MV-4-11 (cell line): Measurements from ENCODE around the gene DNAAF6.
"Not testable (repeated sequence)": the region's sequence is repeated elsewhere in the genome, so short reads cannot be mapped to it uniquely, and the experiment has no call there.

Source experiments
- DNase-seq: peaks from one replicate; lab custom pipeline; 2025; lab: John Stamatoyannopoulos, UW

DNAAF6 gene

GRCh38 chrX:107205770-107206696, at the start of gene DNAAF6, which contains the start of gene NUP62CL:
DNAAF6 (plus strand) TSS chrX:107206611; CDS start chrX:107212876, 6,265 bp downstream.
NUP62CL (minus strand) TSS chrX:107206433; CDS start chrX:107175146, 31,287 bp downstream.
- peak; percentile 31 for DNase-seq

GRCh38 chrX:107157618-107158017, 48.8 kb upstream of the DNAAF6 start:
- not testable (repeated sequence) for DNase-seq

GRCh38 chrX:107167163-107167921, 39.1 kb upstream of the DNAAF6 start:
- DNase-seq = no peak

- no peak for DNase-seq
Measured at GRCh38 chrX:107168257-107168656, 38.2 kb upstream of the DNAAF6 start.

- no peak for DNase-seq
Measured at GRCh38 chrX:107168712-107169111, 37.7 kb upstream of the DNAAF6 start.

GRCh38 chrX:107171369-107172102, 34.9 kb upstream of the DNAAF6 start:
- no peak for DNase-seq

GRCh38 chrX:107197319-107197718, 9.1 kb upstream of the DNAAF6 start:
- no peak for DNase-seq

DNA sequence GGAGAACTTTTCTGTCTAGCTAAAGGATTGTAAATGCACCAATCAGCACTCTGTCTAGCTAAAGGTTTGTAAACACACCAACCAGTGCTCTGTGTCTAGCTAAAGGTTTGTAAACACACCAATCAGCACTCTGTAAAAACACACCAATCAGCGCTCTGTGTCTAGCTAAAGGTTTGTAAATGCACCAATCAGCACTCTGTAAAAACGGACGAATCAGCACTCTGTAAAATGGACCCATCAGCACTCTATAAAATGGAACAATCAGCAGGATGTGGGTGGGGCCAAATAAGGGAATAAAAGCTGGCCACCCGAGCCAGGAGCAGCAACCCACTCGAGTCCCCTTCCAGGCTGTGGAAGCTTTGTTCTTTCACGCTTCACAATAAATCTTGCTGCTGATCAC, 8.3 kb upstream of the DNAAF6 start:
- DNase-seq = not testable (repeated sequence)

DNA sequence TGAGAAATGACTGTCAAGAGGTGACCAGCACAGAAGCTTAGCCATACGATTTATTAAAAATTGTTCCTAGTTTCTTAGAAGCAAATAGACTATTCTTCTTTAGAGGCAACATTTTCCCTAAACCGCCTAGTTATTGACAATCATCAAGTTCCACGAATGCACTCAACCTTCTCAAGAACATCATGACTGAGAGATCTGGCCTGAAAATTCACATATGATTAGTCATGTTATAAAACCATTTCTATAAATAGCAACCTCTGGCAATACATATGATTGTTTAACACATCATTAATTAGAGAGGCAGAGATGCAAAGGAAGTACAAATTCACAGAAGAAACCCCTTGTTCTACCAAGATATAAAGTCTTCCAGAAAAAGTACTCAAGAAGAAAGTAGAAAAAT, 6.9 kb upstream of the DNAAF6 start:
- no peak for DNase-seq

DNA sequence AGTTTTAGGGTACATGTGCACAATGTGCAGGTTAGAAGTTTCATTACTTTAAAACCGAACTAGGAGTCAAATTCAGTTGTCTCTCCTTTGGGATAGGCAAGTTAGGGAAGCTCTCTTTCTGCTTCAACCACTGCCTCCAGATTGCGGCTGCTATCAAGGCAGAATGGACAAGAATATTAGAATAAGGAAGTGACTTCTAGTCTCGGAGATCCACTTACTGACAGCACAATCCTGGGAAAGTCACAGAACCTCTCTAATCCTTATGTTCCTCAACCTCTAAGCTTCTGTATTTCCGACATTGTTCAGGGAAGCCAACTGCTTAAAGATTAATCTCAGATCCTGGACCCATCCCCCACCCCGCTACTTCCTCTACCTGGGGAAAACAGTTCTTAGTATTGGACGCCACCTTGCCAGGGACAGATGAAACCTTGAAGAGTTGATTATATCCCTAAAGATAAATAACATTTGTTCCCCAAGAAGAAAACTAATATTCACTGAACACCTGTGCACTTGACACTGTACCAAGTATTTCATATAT, 2.3 kb upstream of the DNAAF6 start:
- DNase-seq = no peak

DNA sequence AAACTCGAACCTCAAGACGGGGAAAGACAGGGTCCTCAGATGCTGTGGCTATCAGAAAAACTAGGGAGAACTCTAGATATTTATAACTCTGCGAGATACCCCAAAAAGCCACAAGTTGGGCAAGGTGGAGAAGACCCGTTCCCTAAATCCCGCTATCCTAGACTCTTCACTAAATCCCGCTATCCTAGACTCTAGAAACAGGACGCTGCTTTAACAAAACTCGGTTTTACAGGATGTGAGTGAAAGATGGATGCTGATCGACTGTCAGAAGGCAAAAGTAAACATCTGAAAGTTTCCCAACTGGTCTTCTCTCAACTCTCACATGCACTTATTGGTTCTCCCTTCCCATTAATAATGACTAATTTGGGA, 270 bp downstream of the DNAAF6 start:
- no peak for DNase-seq

- no peak for DNase-seq
Measured at GRCh38 chrX:107207089-107207488, 678 bp downstream of the DNAAF6 start.

GRCh38 chrX:107207943-107208342, 1.5 kb downstream of the DNAAF6 start:
- no peak for DNase-seq

GRCh38 chrX:107213477-107213876, 7.1 kb downstream of the DNAAF6 start:
- no peak for DNase-seq

DNA sequence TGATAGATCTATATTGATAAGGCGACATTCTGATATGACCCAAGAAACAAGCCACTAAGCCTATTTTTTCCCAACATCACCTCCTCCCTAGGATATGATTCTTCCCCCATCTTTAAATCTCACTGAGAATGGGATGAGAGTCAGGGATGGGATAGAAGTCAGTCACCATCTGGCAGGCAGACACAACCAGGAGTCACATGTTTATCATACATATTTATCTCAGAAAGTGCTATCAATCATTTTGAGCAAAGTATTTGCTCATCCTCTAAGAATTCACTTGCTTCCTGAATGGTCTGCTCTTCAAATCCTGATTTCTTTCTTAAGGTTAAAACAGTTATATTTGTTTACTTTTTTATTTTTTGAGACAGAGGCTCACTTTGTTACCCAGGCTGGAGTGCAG, 20.3 kb downstream of the DNAAF6 start:
- DNase-seq = no peak

- peak; percentile 75 for DNase-seq
Measured at GRCh38 chrX:107227780-107228485, 21.5 kb downstream of the DNAAF6 start.

DNA sequence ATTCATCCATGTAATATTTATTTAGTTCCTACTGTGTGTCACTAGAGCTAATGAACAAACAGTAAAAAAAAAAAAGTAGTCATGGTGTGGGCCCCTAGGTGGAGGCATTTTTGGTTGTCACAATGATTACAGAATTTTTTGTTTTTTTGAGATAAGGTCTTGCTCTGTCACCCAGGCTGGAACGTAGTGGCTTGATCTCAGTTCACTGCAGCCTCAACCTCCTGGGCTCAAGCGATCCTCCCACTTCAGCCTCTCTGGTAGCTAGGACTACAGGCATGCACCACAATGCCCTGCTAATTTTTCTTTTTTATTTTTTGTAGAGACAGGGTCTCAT, 22.0 kb downstream of the DNAAF6 start:
- DNase-seq = no peak

DNA sequence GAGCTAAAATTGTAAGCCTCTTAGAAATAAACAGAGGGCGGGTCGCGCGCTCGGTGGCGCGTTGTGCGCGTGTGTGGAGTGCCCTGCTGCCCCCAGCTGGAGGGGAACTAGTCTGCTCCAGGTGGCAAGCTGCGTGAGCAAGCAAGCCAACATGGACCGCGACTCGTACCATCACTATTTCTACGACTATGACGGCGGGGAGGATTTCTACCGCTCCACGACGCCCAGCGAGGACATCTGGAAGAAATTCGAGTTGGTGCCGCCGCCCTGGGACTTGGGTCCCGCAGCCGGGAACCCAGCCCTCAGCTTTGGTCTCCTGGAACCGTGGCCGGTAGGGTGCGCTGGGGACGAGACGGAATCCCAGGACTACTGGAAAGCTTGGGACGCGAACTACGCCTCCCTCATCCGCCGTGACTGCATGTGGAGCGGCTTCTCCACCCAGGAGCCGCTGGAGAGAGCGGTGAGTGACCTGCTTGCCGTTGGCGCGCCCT, 66.1 kb downstream of the DNAAF6 start:
- DNase-seq = no peak

DNA sequence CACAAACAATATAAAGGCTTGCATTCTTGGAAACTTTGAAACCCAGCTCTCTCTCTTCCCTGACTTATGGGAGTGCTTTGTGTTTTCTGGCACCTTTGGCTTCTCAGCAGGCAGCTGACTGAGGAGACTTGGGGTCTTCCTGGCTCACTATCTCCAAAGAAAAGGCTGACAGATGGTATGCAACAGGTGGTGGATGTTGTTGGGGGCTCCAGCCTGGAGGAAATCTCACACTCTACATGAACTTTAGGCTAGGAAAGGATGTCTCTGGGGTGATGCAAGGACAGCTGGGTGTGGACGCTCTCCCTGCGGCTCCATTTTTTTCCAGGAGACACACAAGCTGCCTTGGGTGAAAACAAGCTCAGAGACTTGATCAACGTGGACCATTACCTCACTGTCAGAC, 67.4 kb downstream of the DNAAF6 start:
- DNase-seq = no peak

DNA sequence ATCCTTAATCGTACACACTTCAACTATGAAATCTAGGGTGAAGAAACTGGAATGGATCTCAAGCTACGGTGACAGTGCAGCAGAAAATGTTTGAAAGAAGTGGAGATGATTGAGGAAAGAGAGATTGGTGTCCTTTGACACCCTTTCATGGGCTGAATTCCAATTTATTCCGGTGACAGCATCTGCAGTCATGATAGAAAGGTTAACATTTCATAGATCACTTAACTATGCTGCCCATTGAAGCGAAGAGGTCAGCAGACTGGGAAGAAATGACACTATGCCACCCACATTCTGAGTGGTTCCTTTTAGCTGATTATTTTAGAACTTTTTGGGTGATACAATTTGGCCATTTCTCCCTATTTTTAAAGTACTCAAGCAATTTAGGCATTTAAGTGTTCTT, 82.3 kb downstream of the DNAAF6 start:
- no peak for DNase-seq

DNA sequence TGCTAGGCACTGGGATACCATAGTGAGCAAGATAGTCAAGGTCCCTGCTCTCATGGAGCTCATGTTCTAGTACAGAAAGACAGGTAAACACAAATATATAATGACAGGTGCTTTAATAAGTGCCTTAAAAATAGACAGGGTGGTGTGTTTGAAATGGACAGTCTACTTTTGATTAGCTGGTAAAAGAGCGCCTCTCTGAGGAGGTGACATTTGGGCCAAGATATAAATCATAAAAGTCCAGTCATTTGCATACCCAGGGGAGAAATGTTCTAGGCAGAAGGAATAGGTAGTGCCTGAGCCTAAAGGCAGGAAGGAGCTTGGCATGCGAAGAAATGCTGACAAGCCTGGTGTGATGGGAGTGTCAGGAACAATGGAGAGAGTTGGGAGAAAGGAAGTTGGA, 83.6 kb downstream of the DNAAF6 start:
- DNase-seq = no peak
